H1 (cell line): ENCODE measurements around the gene SLC17A1. TPM values are rescaled to one million over a fixed set of nuclear protein-coding genes. Genes with fewer than 3 reads are reported as not detected.

Source experiments
- CTCF ChIA-PET: fragments of 300-600 bp; sonication (Branson Sonifier 250); formaldehyde crosslinking; loops from one replicate; lab custom pipeline; 2021; ENCODE audit not compliant: partially characterized antibody; lab: Charles Lee
- POLR2A ChIA-PET: fragments of 300-600 bp; sonication (Branson Sonifier 250); formaldehyde crosslinking; loops from one replicate; lab custom pipeline; 2021; ENCODE audit warnings: inconsistent platforms; ENCODE audit not compliant: partially characterized antibody; lab: Charles Lee
- DNase-seq, 2 experiments: peaks; one replicate each; pipeline versions ENCODE4 v3.0.0 to v3.0.0-alpha.2; 2010 to 2022; ENCODE audit warnings: low spot score in 2 of 2, low read depth in 1 of 2, mixed read lengths in 1 of 2
- FAIRE-seq: peaks from 2 replicates; lab custom pipeline; 2011; peaks lifted over from hg19 to GRCh38; lab: Jason Lieb, UNC
- H2AFZ ChIP-seq: 2 replicates; pipeline ENCODE4 v1.8.1; 2012; ENCODE audit warnings: low read length, inconsistent platforms
- H2AK5ac ChIP-seq: 2 replicates; pipeline ENCODE4 v1.6.1; 2013; ENCODE audit warnings: low read depth, low read length
- H2BK120ac ChIP-seq: replicated peaks from 2 replicates; pipeline ENCODE3; 2013; ENCODE audit warnings: low read depth, low read length, inconsistent platforms
- H2BK12ac ChIP-seq: 2 replicates; pipeline ENCODE4 v1.6.1; 2013; ENCODE audit warnings: low read depth, low read length
- H2BK15ac ChIP-seq: 2 replicates; pipeline ENCODE4 v1.6.1; 2013; ENCODE audit warnings: low read length
- H2BK20ac ChIP-seq: 2 replicates; pipeline ENCODE4 v1.6.1; 2013; ENCODE audit warnings: low read length
- H2BK5ac ChIP-seq: 2 replicates; pipeline ENCODE4 v1.6.1; 2013; ENCODE audit warnings: low read depth, low read length
- H3K14ac ChIP-seq: 2 replicates; pipeline ENCODE4 v1.6.1; 2013; ENCODE audit warnings: inconsistent platforms; ENCODE audit not compliant: insufficient read length
- H3K18ac ChIP-seq: 2 replicates; pipeline ENCODE4 v1.6.1; 2013; ENCODE audit warnings: low read length; ENCODE audit errors: extremely low read depth
- H3K23ac ChIP-seq: 2 replicates; pipeline ENCODE4 v1.6.1; 2013; ENCODE audit warnings: inconsistent platforms; ENCODE audit not compliant: insufficient read length
- H3K23me2 ChIP-seq: 2 replicates; pipeline ENCODE4 v1.6.1; 2013; ENCODE audit warnings: low read depth, low read length
- H3K27ac ChIP-seq: 2 replicates; pipeline ENCODE4 v1.6.1; 2011; ENCODE audit warnings: low read depth, low read length, inconsistent platforms
- H3K27me3 ChIP-seq, 4 experiments: replicated peaks in 1 of 4; 1 replicate in 1 of 4; 2 replicates in 3 of 4; pipeline versions ENCODE4 v1.6.1 to v1.8.1; 2011 to 2013; ENCODE audit warnings: low read length in 3 of 4, mild to moderate bottlenecking in 3 of 4, inconsistent platforms in 2 of 4, mixed read lengths in 2 of 4, moderate library complexity in 1 of 4; ENCODE audit not compliant: control insufficient read depth in 3 of 4, insufficient read depth in 3 of 4; ENCODE audit errors: extremely low read depth in 1 of 4
- H3K36me3 ChIP-seq, 4 experiments: 2 replicates each; pipeline versions ENCODE4 v1.6.1 to v1.8.1; 2011 to 2013; ENCODE audit warnings: mild to moderate bottlenecking in 4 of 4, low read length in 3 of 4, moderate library complexity in 2 of 4, control low read depth in 1 of 4, inconsistent platforms in 1 of 4; ENCODE audit not compliant: insufficient read depth in 4 of 4, control insufficient read depth in 2 of 4
- H3K4ac ChIP-seq: replicated peaks from 2 replicates; pipeline ENCODE3; 2013; ENCODE audit warnings: low read length, low read depth, mixed read lengths, inconsistent platforms; ENCODE audit not compliant: insufficient read length
- H3K4me1 ChIP-seq, 4 experiments: replicated peaks in 1 of 4; 1 replicate in 1 of 4; 2 replicates in 3 of 4; pipeline versions ENCODE4 v1.6.1 to v1.8.1; 2011 to 2013; ENCODE audit warnings: low read length in 3 of 4, inconsistent platforms in 2 of 4, mixed read lengths in 1 of 4; ENCODE audit not compliant: insufficient read depth in 4 of 4, control insufficient read depth in 3 of 4
- H3K4me2 ChIP-seq, 2 experiments: 2 replicates each; pipeline versions ENCODE4 v1.6.1 to v1.8.1; 2011 to 2013; ENCODE audit warnings: low read depth in 2 of 2, low read length in 2 of 2, control low read depth in 1 of 2, inconsistent platforms in 1 of 2, mild to moderate bottlenecking in 1 of 2; ENCODE audit not compliant: insufficient read depth in 1 of 2
- H3K4me3 ChIP-seq, 4 experiments: fragments of 200-600, 300-600 bp in 1 of 4; sonication (generic), shearing (Covaris generic), sonication (Bioruptor Twin) in 1 of 4; 2 replicates each; pipeline versions ENCODE4 v1.5.1 to v1.8.1; 2011 to 2016; ENCODE audit warnings: low read length in 4 of 4, low read depth in 3 of 4, control low read depth in 2 of 4, inconsistent platforms in 2 of 4, mild to moderate bottlenecking in 2 of 4, mixed read lengths in 1 of 4, moderate library complexity in 1 of 4; ENCODE audit not compliant: insufficient read depth in 2 of 4; ENCODE audit errors: extremely low read depth in 1 of 4
- H3K56ac ChIP-seq: replicated peaks from 2 replicates; pipeline ENCODE3; 2013; ENCODE audit warnings: low read depth, mild to moderate bottlenecking, mixed read lengths, low read length, inconsistent platforms; ENCODE audit not compliant: insufficient read length
- H3K79me1 ChIP-seq: 2 replicates; pipeline ENCODE4 v1.6.1; 2013; ENCODE audit warnings: low read depth, low read length, control low read depth
- H3K79me2 ChIP-seq, 2 experiments: 2 replicates each; pipeline versions ENCODE4 v1.6.1 to v1.8.1; 2012 to 2013; ENCODE audit warnings: low read length in 2 of 2, mild to moderate bottlenecking in 2 of 2, inconsistent platforms in 1 of 2; ENCODE audit not compliant: insufficient read depth in 2 of 2, control insufficient read depth in 1 of 2
- H3K9ac ChIP-seq, 4 experiments: replicated peaks in 1 of 4; 1 replicate in 1 of 4; 2 replicates in 3 of 4; pipeline versions ENCODE4 v1.6.1 to v1.8.1; 2011 to 2013; ENCODE audit warnings: low read depth in 3 of 4, low read length in 3 of 4, control low read depth in 2 of 4, mild to moderate bottlenecking in 2 of 4, moderate library complexity in 2 of 4, inconsistent platforms in 1 of 4; ENCODE audit errors: extremely low read depth in 1 of 4
- H3K9me3 ChIP-seq, 2 experiments: 2 replicates each; pipeline versions ENCODE4 v1.6.1 to v1.8.1; 2012 to 2013; ENCODE audit warnings: mild to moderate bottlenecking in 2 of 2, moderate library complexity in 2 of 2, control low read depth in 1 of 2, inconsistent platforms in 1 of 2, low read depth in 1 of 2, low read length in 1 of 2, mixed read lengths in 1 of 2; ENCODE audit not compliant: insufficient read depth in 2 of 2
- H4K20me1 ChIP-seq, 2 experiments: replicated peaks in 1 of 2; 2 replicates each; pipeline versions ENCODE3 to v1.8.1; 2011 to 2013; ENCODE audit warnings: inconsistent platforms in 2 of 2, low read length in 2 of 2, mild to moderate bottlenecking in 1 of 2; ENCODE audit not compliant: insufficient read depth in 2 of 2, control insufficient read depth in 1 of 2
- H4K5ac ChIP-seq: 2 replicates; pipeline ENCODE4 v1.6.1; 2013; ENCODE audit warnings: low read length, low read depth, mixed read lengths, inconsistent platforms; ENCODE audit not compliant: insufficient read length
- H4K8ac ChIP-seq: 2 replicates; pipeline ENCODE4 v1.8.0; 2013; ENCODE audit warnings: mild to moderate bottlenecking, moderate library complexity, low read length, inconsistent platforms; ENCODE audit not compliant: insufficient read depth; ENCODE audit errors: extremely low read depth
- H4K91ac ChIP-seq: replicated peaks from 2 replicates; pipeline ENCODE3; 2013; ENCODE audit warnings: low read length, mixed read lengths, inconsistent platforms; ENCODE audit not compliant: insufficient read length
- FOSL1 ChIP-seq: IDR thresholded peaks from 2 replicates; pipeline ENCODE4 v1.6.1; 2011; ENCODE audit warnings: mild to moderate bottlenecking, low read depth, low read length, moderate library complexity; ENCODE audit not compliant: insufficient read depth
- GABPA ChIP-seq: IDR thresholded peaks from 2 replicates; pipeline ENCODE4 v1.6.1; 2011; ENCODE audit warnings: mild to moderate bottlenecking, low read length, moderate library complexity, borderline replicate concordance; ENCODE audit not compliant: insufficient read depth
- KDM5A ChIP-seq: fragments of 200-600 bp; IDR thresholded peaks from 2 replicates; pipeline ENCODE4 v1.7.1; 2012; ENCODE audit warnings: mild to moderate bottlenecking, low read length, inconsistent platforms, mixed read lengths
- NRF1 ChIP-seq: IDR thresholded peaks from 2 replicates; pipeline ENCODE4 v1.6.1; 2011; ENCODE audit warnings: mild to moderate bottlenecking, low read depth, low read length, improper control_type of control experiment
- POLR2A ChIP-seq, 2 experiments: IDR thresholded peaks; 1 replicate in 1 of 2; 2 replicates in 1 of 2; pipeline ENCODE4 v1.6.1; 2011; ENCODE audit warnings: low read depth in 2 of 2, low read length in 2 of 2, mild to moderate bottlenecking in 2 of 2; ENCODE audit errors: control extremely low read depth in 1 of 2
- SIX5 ChIP-seq: IDR thresholded peaks from 2 replicates; pipeline ENCODE4 v1.6.1; 2011; ENCODE audit warnings: mild to moderate bottlenecking, low read depth, low read length
- ZNF274 ChIP-seq: IDR thresholded peaks from 2 replicates; pipeline ENCODE4 v1.7.0; 2012; ENCODE audit warnings: low read length, borderline replicate concordance; ENCODE audit errors: extremely low read depth
- WGBS, 2 experiments: shearing (Covaris generic) in 1 of 2; methylation state at CpG; one replicate each; pipeline versions ENCODE4 v1.1.6 to v1.1.7; 2013 to 2015; ENCODE audit warnings: low lambda C conversion rate in 2 of 2, mixed read lengths in 2 of 2, inconsistent platforms in 1 of 2, low coverage in 1 of 2, missing lambda C conversion rate in 1 of 2; ENCODE audit not compliant: insufficient replicate concordance in 2 of 2, insufficient coverage in 1 of 2, insufficient read length in 1 of 2; ENCODE audit errors: extremely low coverage in 1 of 2, missing lambda C conversion rate in 1 of 2; 5-methylcytosine and 5-hydroxymethylcytosine counted together
- polyA plus RNA-seq, 7 experiments: library from polyadenylated mRNA; depleted of rRNA in 3 of 7; stranded (reverse) in 5 of 7; unstranded in 2 of 7; fragments of >200 nt in 5 of 7; fragments of 200-250 nt in 2 of 7; gene quantifications; 1 replicate in 5 of 7; 2 replicates in 1 of 7; 4 replicates in 1 of 7; pipeline versions ENCODE4 v1.2.1 to v1.2.3, GENCODE V29; 2011 to 2013; ENCODE audit warnings: missing spikeins in 2 of 7, mixed read lengths in 2 of 7
- total RNA-seq: library from RNA; stranded (reverse); fragmentation: NEBNext Ultra II Directional; extraction: Animal tissue kit (Norgen Biotek cat#: 25700); gene quantifications from 2 replicates; pipeline ENCODE4 v1.2.1, GENCODE V29; 2021

Gene SLC17A1
- total and polyA plus RNA-seq, 2 of the 8 experiments (the other 6 are each of a cell fraction or from before 2014, with no cell fraction given), result not detected

DNA sequence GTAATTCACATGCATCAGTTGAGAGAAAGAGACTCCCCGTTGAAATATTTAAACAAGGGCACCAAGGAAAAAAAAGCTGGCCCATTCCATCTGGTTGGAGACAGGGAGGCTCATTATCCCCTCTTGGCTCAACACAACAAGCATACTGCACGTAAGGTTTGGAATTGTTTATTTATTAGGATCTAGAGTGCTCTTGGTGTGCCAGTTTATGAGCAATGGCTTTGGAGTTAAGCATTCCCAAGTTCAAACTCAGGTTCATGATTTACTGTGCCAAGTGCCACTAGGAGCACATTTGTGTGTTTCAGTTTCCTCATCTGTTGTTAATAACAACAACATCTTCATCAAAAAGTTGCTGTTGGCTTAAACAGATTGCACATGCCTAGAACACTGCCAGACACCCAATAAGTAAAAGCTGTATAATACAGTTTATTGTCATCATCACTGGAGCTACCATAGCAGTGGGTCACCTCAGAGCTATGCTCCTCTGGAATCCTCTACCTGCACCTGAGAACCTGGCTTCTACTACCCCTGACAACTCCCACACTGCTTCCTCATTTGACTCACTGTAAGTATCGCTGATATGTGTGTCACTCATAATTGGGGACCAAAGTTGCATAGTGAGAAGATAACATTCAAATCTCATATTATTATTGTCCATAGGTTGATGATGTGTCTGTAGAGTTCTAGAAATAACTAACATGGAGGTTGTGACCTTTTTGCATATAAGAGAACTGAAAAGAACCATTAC is 36.8 kb upstream of the SLC17A1 start:
- FAIRE-seq (no peak), DNase-seq (no peak)
- no peak overlapping the region for H4K5ac ChIP-seq
- H3K4me3 ChIP-seq, result no peak overlapping the region
- H3K18ac ChIP-seq, result no peak overlapping the region
- H3K23me2 ChIP-seq, result no peaks in the 10 kb centered on the region
- H3K4ac ChIP-seq, result no peak overlapping the region
- ChIA-PET POLR2A (no interaction called here), CTCF (interaction anchor here (0.9 to 1.0 kb wide), 2 partner anchors 14 to 17 kb away, joined by 3 read pairs; no protein-coding TSS in a partner anchor)
- no peaks in the 10 kb centered on the region for H3K79me1 ChIP-seq
- H2BK15ac ChIP-seq, result no peak overlapping the region
- no peaks in the 10 kb centered on the region for H3K36me3 ChIP-seq
- WGBS, 2 experiments, result 84% methylated on average over 3 of the region's 3 CpGs; no CpG with 5 or more reads in 1 of the 2 experiments
- H3K9ac ChIP-seq, result no peak overlapping the region
- H4K8ac ChIP-seq, result no peak overlapping the region
- no peak overlapping the region for H3K23ac ChIP-seq
- H2BK20ac ChIP-seq, result no peak overlapping the region
- H4K91ac ChIP-seq, result no peak overlapping the region
- no peak overlapping the region for H3K56ac ChIP-seq
- no peak overlapping the region for H2BK5ac ChIP-seq
- H3K4me2 ChIP-seq, result no peak overlapping the region
- no peak overlapping the region for H2AK5ac ChIP-seq
- H2BK12ac ChIP-seq, result no peak overlapping the region
- H3K14ac ChIP-seq, result no peak overlapping the region
- no peaks in the 10 kb centered on the region for H3K27me3 ChIP-seq
- peak overlapping the region; percentile 7; the same call in 1 of the 2 replicates for H2AFZ ChIP-seq
- no peaks in the 10 kb centered on the region for H3K4me1 ChIP-seq
- H3K79me2 ChIP-seq, result no peaks in the 10 kb centered on the region
- H4K20me1 ChIP-seq, result no peaks in the 10 kb centered on the region
- no peak overlapping the region for H3K27ac ChIP-seq
- H2BK120ac ChIP-seq, result no peak overlapping the region
- TF ChIP-seq POLR2A (IDR thresholded peaks at IDR 0.05; ENCODE audit: control extremely low read depth in 1 of 2, low read depth in 2 of 2, low read length in 2 of 2) (no peak), GABPA (no peak), NRF1 (no peak), FOSL1 (no peak), ZNF274 (no peak), KDM5A (no peak), SIX5 (no peak)
- no peaks in the 10 kb centered on the region for H3K9me3 ChIP-seq
